HG03354 (cell line): ENCODE measurements around the gene CHRDL2.

Experiments used
- ATAC-seq: cut with Tn5 transposase; IDR thresholded peaks from one replicate; pipeline ENCODE4 v1.9.1; 2021; ENCODE audit warnings: mild to moderate bottlenecking; ENCODE audit not compliant: unreplicated experiment, poor library complexity, severe bottlenecking

The CHRDL2 gene

GRCh38 chr11:74749127-74749964, 18.1 kb upstream of the CHRDL2 start:
- peak; percentile 55 for ATAC-seq

GRCh38 chr11:74748211-74749126, 17.2 kb upstream of the CHRDL2 start, which contains the start of gene RNF169:
RNF169 (plus strand) TSS chr11:74748849; CDS start chr11:74748881, 32 bp downstream.
- peak; percentile 98 for ATAC-seq

DNA sequence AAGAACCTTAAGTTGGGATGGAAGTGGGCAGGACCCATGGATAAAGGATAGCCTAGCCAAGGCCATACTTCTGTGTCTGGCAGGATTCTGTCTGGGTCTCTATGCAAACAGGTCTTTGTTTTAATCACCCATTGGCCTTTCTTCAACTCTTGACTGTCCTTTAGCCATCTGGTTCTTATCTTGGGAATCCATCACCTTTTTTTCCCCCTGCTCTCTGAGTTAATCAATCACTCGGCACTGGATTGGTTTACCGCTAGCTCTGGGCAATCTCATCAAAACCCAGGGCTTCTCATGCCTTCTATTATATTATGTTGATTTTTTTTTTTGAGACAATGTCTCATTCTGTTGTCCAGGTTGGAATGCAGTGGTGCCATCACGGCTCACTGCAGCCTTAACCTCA, 15.6 kb upstream of the CHRDL2 start:
- no peak for ATAC-seq

GRCh38 chr11:74744277-74744676, 13.1 kb upstream of the CHRDL2 start:
- ATAC-seq, result no peak

GRCh38 chr11:74743640-74744039, 12.4 kb upstream of the CHRDL2 start:
- no peak for ATAC-seq

DNA sequence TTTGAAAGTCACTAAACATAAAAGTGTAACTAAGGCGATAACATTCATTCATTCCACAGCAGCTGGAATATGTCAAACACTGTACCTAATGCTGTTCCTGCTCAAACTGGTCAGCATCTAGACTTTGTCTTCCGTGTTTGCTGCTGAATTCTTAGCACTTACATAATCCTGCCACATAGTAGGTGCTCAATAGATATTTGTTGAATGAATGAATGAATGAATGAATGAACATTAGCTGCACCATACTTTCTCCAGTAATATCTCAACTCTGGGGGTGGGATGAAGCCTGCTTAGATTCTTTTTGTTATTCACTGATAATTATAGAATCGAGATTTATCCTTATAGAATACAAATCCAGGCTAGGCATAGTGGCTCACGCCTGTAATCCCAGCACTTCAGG, 10.8 kb upstream of the CHRDL2 start:
- no peak for ATAC-seq

DNA sequence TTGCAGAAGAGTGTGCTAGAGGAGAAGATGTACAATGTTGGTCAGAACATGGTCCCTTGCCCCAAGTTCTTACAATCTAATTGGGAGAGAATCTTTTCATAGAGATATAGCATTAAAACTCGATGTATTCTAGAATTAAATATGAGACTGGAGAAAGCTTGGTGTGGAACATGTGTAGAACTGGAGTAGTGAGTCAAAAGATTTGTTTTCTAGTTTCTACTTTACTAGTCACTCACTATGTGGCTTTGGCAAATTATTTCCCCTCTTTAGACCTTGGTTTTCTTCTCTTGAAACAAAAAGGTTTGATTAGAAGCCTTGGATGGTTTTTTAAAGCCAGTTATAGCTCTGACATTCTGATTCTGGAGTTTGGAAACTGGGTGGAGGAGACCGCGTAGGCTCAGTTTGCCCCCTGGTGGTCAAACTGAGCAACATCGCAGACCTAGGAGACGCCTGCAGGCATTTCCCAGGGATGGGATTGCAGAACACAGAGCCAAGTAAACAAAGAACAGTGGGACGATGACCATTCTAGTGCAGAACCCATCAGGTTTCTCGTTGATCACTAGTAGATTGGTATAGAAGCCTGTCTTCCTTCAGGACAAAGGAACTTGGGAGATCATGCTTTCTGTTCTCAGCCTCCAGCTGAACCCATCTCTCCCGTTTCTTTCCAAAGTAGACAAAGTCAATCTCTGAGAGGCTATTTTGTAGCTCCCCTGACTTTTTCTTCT, 8.5 kb upstream of the CHRDL2 start:
- no peak for ATAC-seq

DNA sequence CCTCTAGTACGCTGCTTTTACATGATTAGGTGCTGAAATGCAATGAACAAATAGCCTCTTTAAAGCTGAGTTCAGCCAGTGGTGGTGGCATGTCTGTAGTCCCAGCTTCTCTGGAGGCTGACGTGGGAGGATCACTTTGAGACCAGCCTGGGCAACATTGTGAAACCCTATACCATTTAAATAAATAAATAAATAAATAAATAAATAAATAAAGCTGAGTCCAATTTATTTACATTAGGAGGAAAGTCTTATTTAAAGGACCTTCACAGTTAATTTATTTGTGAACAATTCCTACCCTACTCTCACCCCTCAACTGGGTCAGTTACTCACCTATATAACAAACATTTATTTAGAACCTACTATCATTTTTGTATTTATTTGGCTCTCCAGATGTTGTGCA, 4.8 kb upstream of the CHRDL2 start:
- ATAC-seq, result no peak

GRCh38 chr11:74735365-74735928, 4.2 kb upstream of the CHRDL2 start:
- no peak for ATAC-seq

DNA sequence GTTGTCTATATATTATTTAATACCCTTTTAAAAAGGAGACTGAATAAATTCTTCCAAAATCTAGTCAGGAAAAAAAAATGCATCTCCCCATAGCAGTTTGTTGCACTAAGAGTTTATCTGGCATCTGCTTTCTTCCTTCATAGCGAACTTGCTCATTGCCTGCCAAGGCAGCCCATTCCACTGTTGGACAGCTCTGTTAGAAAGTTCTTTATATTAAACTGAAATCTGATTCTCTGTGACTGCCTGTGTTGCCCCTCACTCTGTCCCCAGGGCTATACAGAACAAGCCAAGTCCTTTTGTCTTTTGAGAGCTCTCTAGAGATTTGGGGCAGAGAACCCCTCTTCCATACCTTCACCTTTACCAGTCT, 3.3 kb upstream of the CHRDL2 start:
- no peak for ATAC-seq

DNA sequence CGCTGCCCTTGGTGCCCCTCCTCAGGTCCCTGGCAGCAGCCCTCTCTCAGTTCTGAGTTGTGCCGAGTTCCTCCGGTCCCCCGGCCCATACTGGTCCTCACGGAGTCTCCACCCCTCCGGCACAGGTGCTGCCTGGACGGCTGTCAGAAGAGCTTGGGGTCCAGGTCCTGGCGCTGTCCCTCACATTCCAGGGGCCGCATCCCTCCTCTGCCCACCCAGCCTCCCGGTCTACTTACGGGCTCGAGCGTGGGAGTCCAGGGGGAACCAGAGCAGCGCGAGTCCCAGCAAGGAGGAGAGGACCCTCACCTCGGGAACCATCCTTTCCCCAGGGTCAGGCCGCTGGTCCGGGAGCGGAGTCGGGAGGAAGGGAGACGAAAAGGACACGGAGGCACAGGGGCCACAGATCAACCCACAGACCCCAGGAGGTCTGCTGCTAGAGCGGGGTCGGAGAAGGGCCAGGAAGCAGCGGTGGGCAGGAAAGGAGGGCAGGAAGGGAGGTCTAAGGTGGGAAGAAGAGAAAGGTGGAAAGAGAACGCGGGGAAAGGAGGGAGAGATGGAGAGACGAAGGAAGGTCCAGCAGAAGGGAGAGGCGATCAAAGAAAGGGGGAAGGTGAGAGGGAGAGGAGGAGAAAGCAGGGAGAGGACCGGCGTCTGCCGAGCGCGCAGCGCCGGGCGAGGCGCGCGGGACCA, 510 bp downstream of the CHRDL2 start:
- no peak for ATAC-seq

- no peak for ATAC-seq
These were observed 1.8 kb downstream of the CHRDL2 start for GRCh38 chr11:74729397-74729796.

DNA sequence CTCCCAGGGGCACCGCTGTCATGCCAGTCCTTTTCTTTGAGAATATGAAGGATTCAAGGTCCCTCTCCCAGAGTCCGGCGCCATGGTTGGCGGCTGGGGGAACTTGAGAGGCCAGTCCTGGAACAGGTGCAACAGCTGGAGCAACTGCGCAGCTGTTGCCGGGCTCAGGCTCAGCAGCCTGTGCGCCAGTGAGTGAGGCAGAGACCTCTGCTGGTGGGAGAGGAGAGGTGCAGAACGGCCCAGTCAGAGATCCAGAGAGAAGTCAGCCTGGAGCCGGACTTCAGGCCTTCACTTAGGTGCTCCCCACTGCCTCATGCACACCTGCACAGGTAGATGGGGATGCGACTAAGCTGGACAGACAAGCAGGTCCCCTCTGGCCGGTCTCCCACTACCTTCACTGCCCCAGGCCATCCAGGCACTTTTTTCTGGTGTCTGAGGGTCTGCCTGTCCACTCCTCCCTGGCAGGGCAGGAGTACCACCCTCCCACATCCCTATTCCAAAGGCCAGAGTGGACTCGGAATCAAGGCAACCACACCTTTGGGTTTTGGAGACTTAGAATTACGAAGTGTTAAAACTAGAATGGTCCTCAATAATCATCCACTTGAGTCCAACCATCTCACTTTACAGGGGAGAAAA, 4.6 kb downstream of the CHRDL2 start:
- ATAC-seq, result peak; percentile 93

- no peak for ATAC-seq
These were observed 5.5 kb downstream of the CHRDL2 start for GRCh38 chr11:74725701-74726100.

DNA sequence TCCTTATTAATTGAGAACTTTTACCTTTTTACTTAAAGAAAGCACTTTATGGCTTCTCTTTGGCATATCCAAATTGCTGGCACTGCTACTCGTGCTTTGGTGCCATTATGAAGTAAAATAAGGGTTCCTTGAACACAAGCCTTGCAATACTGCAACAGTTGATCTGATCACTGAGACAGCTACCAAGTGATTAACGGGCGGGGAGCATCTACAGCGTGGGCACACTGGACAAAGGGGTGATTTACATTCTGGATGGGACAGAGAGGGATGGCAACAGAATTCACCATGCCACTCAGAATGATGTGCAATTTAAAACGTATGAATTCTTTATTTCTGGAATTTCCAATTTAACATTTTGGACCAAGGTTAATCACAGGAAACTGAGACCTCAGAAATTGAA, 7.7 kb downstream of the CHRDL2 start:
- ATAC-seq, result no peak

GRCh38 chr11:74721479-74721835, 9.8 kb downstream of the CHRDL2 start:
- ATAC-seq, result no peak

DNA sequence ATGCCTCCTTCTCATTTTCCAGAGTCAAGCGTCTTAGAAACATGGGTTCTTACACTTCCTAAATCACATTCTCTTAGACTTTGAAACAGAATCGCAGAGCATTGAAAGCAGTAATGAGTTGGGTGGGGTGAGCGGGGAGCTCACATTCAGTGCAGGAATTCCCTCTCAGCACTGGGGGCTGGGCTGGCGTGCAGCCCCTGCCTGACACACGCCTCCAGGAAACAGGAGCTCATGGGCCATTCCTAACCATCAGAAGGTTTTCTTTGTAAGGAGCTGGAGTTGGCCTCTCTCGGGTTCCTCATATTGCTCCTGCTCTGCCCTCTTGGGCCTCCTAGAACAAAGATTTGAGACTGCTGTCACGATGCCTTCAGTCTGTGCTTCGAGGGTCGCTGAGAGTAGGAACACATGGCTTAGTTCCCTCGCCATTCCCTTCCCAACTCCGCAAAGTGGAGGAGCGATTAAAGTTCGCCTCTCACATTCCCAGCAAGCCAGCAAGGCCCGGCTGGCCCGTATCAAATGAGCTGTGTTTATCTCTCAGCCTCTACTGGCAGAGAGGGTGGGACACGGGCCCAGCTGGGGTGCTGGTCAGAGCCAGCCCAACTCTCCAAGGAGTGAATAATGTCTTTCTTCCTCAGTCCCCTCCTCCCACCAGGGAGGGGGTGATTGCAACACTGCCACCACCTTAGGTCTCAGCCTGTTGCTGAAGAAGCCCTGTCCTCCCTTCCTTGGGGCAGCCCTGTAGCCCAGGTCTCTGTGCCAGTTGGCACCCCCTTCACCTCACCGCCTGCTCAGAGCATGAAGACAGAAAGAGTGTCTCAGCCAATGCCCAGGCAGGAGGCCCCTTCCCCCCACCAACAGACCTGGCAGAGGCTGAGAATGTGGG, 10.4 kb downstream of the CHRDL2 start:
- ATAC-seq, result no peak

GRCh38 chr11:74719011-74719410, 12.2 kb downstream of the CHRDL2 start:
- no peak for ATAC-seq
